ENCODE measurements around the gene KCNJ6.
"Not testable (repeated sequence)": the region's sequence is repeated elsewhere in the genome, so short reads cannot be mapped to it uniquely, and the experiment has no call there.

GRCh38 chr21:37646761-37647160, 269.5 kb downstream of the KCNJ6 start:
- TF ChIP-seq CTCF (IDR thresholded peaks at IDR 0.05 in 2 of 3, conservative IDR thresholded peaks at IDR 0.05 in 1 of 3; ENCODE audit: control insufficient read depth in 2 of 3, extremely low read depth in 1 of 3, insufficient read depth in 1 of 3, low read depth in 3 of 3, low read length in 3 of 3); JUND (IDR thresholded peaks at IDR 0.05; ENCODE audit: low read depth, low read length); ATF2 (IDR thresholded peaks at IDR 0.05; ENCODE audit: low read length); RAD21 (IDR thresholded peaks at IDR 0.05; ENCODE audit: insufficient read depth, low read depth, low read length); POLR2A (IDR thresholded peaks at IDR 0.05; ENCODE audit: low read depth, low read length); ESRRA (IDR thresholded peaks at IDR 0.05; ENCODE audit: low read length); EP300 (IDR thresholded peaks at IDR 0.05; ENCODE audit: borderline replicate concordance in 1 of 2, control insufficient read depth in 1 of 2, low read depth in 2 of 2, low read length in 2 of 2); HDGF (IDR thresholded peaks at IDR 0.05): not testable (repeated sequence)

Measured in GM12878 (cell line).